HG03196 (cell line): ENCODE measurements around the gene ZBTB33.

Experiments
- ATAC-seq: cut with Tn5 transposase; IDR thresholded peaks from one replicate; pipeline ENCODE4 v1.9.1; 2021; ENCODE audit not compliant: unreplicated experiment

The ZBTB33 gene

GRCh38 chrX:120262859-120263708, 12.5 kb downstream of the ZBTB33 start:
- no peak for ATAC-seq

- ATAC-seq: no peak
These were observed 13.7 kb downstream of the ZBTB33 start for GRCh38 chrX:120264341-120264740.

DNA sequence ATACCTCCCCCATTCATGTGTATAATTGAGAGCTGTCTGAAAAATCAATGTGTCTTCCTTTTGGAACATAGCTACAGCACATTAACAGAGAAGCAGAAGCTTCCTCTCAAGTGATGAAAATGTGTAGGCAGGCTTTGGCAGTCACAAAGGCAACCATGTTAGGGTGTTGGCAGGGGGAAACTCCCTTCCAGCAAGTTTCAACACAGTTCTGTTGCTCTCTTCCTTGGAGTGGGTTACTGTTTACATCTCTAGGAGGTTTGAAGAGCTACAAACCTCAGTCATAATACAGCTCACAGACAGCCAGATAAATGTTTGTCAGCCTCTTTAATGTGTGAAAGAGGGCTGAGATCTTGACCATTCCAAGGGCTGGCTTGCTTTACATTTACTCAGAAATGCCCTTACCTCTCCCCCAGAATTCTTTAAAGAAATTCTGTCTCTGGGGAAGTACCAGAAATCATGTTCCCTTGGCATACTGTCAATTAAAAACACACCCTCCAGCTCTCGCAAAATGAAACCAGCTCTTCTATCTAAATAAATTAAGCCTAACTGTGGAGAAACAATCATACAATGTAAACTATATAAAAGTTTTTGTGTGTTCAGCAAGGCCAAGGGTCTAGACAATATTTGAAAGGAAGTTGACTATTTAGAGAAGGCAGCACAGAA, 18.9 kb downstream of the ZBTB33 start:
- no peak for ATAC-seq

- ATAC-seq: no peak
These were observed 20.0 kb downstream of the ZBTB33 start for GRCh38 chrX:120270567-120270966.

- no peak for ATAC-seq
These were observed 20.6 kb downstream of the ZBTB33 start for GRCh38 chrX:120271218-120271617.

DNA sequence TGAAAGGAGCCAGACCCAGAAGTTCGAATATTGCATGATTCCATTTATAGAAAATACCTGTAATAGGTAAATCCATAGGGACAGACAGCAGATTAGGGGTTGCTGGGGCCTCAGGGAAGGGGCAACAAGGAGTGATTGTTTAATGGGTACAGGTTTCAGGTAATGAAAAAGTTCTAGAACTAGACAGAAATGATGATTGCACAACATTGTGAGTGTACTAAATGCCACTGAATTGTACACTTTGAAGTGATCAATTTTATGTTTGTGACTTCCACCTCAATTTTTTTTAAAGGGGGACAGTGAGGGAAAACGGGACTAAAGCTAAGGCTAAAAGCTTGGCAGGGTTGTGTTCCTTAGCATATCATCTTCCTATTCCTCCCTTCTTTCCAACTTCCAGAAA, 23.5 kb downstream of the ZBTB33 start:
- no peak for ATAC-seq

GRCh38 chrX:120274958-120275357, 24.3 kb downstream of the ZBTB33 start:
- no peak for ATAC-seq

- ATAC-seq: no peak
These were observed 30.5 kb downstream of the ZBTB33 start for GRCh38 chrX:120281021-120281624.

- no peak for ATAC-seq
These were observed 31.1 kb downstream of the ZBTB33 start for GRCh38 chrX:120281761-120282160.

- ATAC-seq: no peak
These were observed 32.1 kb downstream of the ZBTB33 start for GRCh38 chrX:120282697-120283096.

DNA sequence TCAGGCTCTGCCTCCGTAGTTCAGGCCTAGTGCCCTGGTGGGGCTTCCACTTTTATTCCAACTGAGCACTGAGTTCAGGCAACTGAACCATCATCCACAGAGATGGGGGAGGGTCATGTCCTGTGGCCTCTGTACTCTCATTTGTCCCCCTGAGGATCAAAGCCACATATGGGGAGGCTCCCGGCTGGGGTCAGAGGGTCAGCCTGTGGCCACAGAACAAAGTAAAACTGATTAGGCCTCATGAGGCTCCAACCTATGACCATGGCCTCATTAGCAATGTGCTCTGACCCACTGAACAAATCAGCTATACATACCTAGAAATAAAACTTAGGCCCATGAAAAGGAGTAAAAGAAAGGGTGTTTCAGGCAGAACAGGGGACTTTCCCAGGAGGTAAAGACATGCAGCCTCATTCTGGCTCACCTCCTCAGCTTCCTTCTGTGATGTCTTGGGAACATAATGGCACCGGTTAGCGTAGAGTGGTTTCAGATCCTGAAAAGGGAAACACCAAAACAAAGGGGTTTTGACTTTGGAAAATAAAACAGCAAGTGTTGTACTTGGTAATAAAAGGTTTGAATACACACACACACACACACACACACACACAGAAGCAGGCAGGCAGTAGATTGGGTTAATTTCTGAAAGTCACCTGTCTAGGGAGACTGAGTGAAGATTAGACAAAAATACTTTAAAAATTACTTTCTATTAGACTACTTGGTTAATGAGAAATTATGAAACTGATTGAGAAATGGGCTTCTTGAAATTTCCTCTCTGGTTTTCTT, 36.3 kb downstream of the ZBTB33 start:
- ATAC-seq: peak; percentile 28

DNA sequence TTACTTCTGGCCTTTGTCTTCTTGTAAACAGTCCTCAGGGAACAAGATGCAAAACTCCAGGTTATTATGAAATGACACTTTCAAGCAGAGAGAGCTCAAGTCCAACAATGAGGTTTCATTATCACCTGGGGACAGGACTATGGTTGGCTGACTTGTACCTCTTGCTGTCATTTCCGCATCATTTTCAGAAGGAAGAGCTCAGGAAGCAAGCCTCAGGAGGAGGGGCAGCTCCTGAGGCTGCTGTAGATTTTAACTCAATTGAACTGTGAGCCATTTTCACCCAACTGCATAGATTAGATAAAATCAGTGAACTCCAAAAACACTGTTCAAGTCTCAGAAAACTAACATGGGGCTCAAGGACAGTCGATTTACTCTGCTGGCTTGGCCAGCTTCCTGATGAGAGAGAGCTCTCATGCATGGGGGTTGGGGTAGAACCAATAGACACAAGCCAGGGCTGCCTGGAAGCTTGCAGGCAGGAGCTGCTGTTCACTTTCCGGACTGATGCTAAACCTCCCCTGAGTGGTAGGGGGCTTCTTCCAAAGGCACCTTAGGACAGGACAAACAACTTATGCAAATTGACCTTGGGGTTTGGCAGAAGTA, 37.0 kb downstream of the ZBTB33 start:
- peak; percentile 79 for ATAC-seq

DNA sequence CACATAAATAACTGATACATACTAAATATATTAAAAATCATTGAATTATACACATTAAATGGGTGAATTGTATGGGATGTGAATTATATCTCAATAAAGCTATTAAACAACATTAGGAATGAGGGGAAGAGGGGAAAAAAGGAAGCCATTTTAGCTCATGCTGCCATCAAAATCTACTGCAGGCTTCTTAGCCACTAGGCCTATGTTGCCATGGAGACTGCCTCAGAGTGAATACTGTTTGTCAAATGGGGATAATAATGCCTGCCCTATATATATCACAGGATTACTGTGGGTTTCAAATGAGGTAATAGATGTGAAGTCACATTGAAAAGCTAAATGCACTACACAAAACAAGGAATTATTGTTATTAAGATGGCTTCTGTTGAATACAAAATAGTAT, 39.5 kb downstream of the ZBTB33 start:
- no peak for ATAC-seq

DNA sequence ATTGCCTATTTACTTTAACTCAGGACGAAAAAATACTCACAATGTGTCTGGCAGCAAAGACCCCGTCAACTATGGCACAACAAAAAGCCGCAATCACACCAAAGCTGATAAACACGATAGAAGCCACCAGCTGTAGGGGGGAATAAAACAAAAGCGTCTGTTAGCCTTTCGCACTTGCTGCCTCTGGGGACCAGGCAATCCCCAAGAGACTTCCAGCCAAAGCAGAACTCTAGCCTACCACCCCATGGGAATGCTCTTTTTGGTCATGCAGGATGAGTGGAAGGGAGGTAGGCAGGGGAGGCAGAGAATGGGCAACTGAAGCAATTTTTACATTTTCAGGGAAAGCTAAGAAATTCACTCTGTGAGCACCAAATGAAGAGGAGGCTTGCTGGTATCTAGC, 40.6 kb downstream of the ZBTB33 start:
- no peak for ATAC-seq

DNA sequence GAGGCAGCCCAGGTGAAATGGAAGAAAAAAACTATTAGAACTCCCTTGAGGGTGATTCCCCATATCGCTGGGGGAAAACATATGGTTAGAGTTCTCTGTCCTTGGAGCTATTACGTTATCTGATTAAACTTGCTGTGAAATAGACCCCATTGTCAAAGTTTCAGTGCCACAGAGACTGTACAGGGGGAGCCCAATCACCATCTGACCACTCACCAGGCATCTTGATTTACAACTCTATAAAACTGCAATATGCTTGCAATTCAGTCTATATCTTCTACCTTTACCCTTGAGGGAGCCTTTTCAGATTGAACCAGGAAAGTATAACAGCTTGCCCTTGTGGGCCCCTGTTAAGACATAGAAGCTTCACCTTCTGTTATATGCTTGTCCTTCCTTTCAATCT, 42.4 kb downstream of the ZBTB33 start:
- no peak for ATAC-seq

GRCh38 chrX:120294651-120295050, 44.0 kb downstream of the ZBTB33 start:
- ATAC-seq: no peak

DNA sequence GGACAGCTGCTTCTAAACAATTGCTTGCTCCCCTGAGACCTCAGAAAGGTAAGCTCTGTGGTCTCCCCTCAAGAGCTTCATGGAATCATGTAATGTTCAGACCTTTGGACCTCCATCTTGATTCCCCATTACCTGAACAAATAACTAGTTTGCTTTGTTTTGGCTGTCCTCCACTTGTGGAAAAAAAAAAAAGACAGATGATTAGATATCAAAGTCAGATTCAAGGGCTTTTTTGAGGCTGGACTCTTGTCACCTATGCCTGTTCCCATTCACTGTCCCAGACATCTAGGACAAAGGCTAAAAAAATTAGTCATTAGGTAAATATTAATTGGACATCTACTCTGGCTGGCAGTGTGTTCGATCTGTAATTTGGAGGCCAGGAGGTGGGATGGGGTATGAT, 47.3 kb downstream of the ZBTB33 start:
- no peak for ATAC-seq

GRCh38 chrX:120299928-120300327, 49.3 kb downstream of the ZBTB33 start:
- ATAC-seq: no peak

DNA sequence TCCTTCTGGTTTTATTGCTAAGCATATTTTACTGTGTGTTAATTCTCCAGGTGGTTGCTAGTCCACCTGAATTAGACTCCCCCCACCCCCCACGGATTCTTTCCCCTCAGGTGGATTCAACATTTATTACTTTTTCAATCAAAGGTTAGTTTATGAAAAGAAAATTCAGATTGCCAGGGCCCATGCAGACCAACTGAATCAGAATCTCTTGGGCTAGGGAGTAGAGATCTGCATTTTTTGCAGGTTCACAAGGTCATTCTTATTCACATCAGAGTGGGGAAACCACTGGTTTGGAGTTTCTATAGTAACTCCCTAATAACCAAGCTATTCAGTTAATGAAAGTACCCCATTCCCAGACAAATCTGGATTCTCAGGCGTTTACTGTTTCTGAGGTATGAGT, 50.9 kb downstream of the ZBTB33 start:
- no peak for ATAC-seq

GRCh38 chrX:120301960-120302359, 51.3 kb downstream of the ZBTB33 start:
- ATAC-seq: peak; percentile 9

DNA sequence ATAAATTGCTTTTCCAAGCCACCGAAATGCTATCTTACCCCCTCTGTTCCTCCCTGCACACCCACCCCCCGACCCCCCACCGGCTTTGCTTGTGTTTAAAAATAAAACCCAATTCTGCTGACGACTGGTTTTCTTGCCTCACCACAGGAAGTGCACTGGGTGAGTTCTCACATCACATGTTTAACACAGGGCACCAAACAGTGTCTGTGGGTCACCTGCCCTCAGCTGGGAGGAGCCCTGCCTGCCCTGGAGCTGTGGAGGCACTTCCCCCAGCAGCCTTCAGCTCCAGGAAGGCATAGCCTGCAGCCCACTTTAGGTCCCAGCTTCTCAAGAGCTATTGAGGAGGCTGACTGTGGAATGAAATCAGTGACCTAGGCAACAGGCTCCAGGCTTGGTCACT, 51.8 kb downstream of the ZBTB33 start:
- ATAC-seq: peak; percentile 97
